HG03521 (cell line): ENCODE data around the gene BTBD18.
A peak's percentile ranks its signal among the peaks of the same experiment; 100 is the strongest.

Experiments
- ATAC-seq: cut with Tn5 transposase; IDR thresholded peaks from one replicate; pipeline ENCODE4 v1.9.1; 2021; ENCODE audit warnings: mild to moderate bottlenecking, moderate library complexity; ENCODE audit not compliant: unreplicated experiment

BTBD18 gene

DNA sequence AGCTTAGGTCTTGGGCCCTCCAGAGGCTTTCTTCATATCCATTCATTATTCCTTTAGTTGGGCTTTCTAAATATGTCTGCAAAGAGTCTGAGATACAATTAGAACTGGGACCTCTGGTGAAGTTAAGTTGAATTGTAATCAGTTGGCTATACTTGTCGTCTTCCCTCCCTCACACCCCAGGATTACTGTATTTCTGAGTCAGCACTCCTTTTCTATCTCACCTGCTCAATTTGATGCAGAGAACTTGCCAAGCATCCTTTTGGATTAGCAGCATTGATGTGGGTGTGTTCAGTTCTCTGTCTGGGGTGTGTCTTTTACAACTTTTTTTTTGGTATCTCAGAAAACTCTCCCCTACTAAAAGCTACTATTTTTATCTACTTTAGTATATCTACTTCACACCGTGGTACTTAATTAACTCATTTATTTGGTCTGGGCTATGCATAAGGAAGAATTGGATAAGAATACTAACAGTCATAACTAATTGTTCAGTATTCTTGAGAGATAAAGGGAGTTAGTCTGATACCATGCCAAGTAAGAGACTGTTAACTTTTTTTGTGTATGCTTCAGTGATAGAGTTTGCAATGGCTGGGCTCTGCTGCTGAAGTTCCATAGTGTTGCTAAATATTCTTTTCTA lies 25.1 kb upstream of the BTBD18 start:
- no peak for ATAC-seq

- ATAC-seq: no peak
Measured at GRCh38 chr11:57776031-57776521, 24.5 kb upstream of the BTBD18 start.

GRCh38 chr11:57775491-57775890 lies 23.9 kb upstream of the BTBD18 start:
- no peak for ATAC-seq

DNA sequence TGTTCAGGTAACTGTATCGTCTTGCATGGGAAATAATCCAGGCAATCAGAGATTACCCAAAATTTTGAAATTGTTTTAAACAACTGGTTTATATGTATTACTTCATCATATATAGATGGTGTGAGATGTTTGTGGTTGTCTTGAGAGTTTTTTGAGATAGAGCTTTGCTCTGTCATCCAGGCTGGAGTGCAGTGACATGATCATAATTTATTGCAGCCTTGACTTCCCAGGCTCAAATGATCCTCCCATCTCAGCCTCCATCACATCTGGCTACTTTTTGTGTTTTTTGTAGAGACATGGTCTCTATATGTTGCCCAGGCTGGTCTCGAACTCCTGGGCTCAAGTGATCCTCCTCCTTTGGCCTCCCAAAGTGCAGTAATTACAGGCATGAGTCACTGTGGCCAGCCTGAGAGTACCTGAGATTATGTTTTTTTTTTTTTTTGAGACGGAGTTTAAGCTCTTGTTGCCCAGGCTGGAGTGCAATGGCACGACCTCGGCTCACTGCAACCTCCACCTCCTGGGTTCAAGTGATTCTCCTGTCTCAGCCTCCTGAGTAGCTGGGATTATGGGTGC lies 21.5 kb upstream of the BTBD18 start:
- ATAC-seq: no peak

GRCh38 chr11:57772562-57772961 lies 20.9 kb upstream of the BTBD18 start:
- no peak for ATAC-seq

- ATAC-seq: no peak
Measured at GRCh38 chr11:57771365-57771764, 19.7 kb upstream of the BTBD18 start.

DNA sequence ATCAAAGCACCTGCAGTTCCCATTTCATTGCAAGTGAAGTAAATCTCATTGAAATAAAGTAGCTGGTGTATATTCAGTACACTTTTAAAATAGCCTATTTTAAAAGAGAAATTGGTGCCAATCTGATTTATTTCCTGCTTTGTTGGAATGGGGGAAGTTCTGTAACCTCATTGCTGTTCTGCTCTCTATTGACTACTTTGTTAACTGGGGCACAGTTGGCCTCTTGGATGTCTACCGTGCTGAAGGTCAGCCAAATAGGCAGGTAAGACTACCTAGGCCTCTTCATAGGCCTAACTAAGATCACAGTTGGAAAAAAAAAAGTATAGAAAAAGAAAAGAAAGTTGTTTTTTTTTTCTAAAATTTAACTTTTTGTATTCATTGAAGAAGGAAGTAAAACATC lies 19.2 kb upstream of the BTBD18 start:
- ATAC-seq: no peak

DNA sequence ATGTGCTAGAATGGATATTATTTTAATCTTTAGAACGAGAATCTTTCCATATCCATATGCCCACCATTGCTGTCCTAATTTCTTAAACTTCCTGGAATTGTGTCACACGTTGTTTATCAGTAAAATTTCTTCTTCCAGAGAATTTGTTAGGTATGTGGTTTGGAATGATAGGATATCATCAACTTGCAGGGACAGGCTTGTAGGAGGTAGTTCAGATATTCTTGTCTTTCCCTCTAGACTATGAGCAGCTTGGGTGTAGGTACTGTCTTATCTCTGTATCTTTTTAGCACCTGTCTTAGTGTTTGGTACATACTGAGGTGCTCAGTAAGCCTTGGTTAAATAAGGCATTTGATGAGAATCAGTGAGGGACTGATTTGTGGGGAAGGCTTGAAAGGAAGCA lies 13.4 kb upstream of the BTBD18 start:
- no peak for ATAC-seq

DNA sequence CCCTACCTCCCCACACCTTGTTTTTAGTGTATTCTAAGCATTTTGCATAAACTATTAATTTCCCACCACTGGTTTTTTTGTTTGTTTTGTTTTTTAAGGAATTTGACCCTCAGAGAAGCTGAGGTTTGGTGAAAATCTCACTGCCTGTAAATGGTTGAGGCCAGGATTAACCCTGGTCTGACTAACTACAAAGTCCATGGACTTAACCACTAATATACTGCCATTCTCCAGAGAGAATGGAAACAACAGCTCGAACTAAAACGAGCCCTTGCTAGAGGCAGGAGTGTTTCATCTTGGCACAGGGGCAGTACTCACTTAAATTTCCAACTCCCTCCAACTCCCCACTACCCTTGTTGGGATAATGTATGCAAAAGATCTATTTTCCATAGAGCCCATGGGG lies 12.9 kb upstream of the BTBD18 start:
- ATAC-seq: no peak

- no peak for ATAC-seq
Measured at GRCh38 chr11:57764021-57764420, 12.4 kb upstream of the BTBD18 start.

- no peak for ATAC-seq
Measured at GRCh38 chr11:57763568-57763967, 11.9 kb upstream of the BTBD18 start.

- ATAC-seq: no peak
Measured at GRCh38 chr11:57762235-57762861, 10.7 kb upstream of the BTBD18 start.

- peak; percentile 97 for ATAC-seq
Measured at GRCh38 chr11:57761301-57762234, 9.9 kb upstream of the BTBD18 start, which contains the start of gene CTNND1. TSS of gene CTNND1 (plus strand) at chr11:57761802. CDS start at chr11:57791479, 29,677 bp downstream.

- ATAC-seq: no peak
Measured at GRCh38 chr11:57758174-57758573, 6.6 kb upstream of the BTBD18 start.

GRCh38 chr11:57752954-57753353 lies 1.3 kb upstream of the BTBD18 start:
- no peak for ATAC-seq

DNA sequence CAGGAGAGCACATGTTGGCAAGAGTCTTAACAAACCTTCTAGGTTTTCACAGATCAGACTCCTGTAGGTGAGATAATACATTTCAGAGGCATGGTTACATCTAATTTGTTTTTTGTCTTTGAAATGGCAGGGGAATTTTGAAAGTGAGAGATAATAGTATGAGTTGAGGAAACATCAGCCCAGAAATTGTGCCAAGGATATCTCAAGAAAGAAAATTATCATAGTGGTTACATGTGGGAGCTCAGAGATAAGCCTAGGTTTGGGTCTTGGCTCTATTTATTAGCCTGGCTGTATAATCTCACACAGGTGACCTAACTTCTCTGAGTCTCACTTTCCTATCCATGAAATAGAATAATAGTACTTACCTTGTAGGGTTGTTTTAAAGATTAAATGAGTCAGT lies 443 bp downstream of the BTBD18 start:
- no peak for ATAC-seq

DNA sequence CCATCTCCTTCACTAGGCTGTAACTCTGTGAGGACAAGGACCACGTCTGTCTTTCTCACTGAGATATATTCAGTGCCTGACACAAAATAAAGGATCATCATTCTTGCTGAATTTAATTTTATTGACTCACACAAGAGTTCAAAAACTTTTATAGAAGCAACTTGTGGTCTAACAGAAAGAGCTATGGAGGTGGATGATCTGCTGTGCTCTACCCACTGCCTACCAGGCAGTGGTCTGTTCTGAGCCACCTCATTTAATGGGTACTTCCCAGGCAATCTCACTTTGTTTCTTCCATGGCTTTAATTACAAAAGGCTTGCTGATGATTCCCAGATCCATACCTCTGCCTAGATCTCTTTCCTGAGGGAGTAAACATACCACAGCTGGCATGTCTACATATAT lies 4.7 kb downstream of the BTBD18 start:
- no peak for ATAC-seq

GRCh38 chr11:57745206-57745605 lies 6.4 kb downstream of the BTBD18 start:
- ATAC-seq: no peak

- no peak for ATAC-seq
Measured at GRCh38 chr11:57744357-57744756, 7.3 kb downstream of the BTBD18 start.

- no peak for ATAC-seq
Measured at GRCh38 chr11:57742087-57742452, 9.5 kb downstream of the BTBD18 start.
